Measurements from ENCODE around the gene KPNB1.
A peak's percentile ranks its signal among the peaks of the same experiment; 100 is the strongest.

KPNB1 gene

GRCh38 chr17:47649153-47649971, at the start of gene KPNB1:
TSS of gene KPNB1 (plus strand) at chr17:47649919. CDS start at chr17:47650245, 326 bp downstream.
- H3K4me3 Mint-ChIP-seq: peak within 1 kb of the TSS; percentile 93 to 97 (median 93)
- no peak for TF ChIP-seq CTCF (IDR thresholded peaks at IDR 0.05; ENCODE audit: unreplicated experiment in 3 of 3)
- no peaks in the 10 kb centered on the region for H3K9me3 Mint-ChIP-seq
- peaks cover 3% of the 10 kb centered on the region for H3K27me3 Mint-ChIP-seq (ENCODE audit: low read depth)
- peaks cover 23% of the 10 kb centered on the region for H3K4me1 Mint-ChIP-seq
- peaks cover 27% of the 10 kb centered on the region for H3K36me3 Mint-ChIP-seq (ENCODE audit: low read depth)
- H3K27ac Mint-ChIP-seq: peak within 1 kb of the TSS; percentile 76 to 96 (median 95)

GRCh38 chr17:47603830-47604597, 45.7 kb upstream of the KPNB1 start:
- no peaks in the 10 kb centered on the region for H3K9me3 Mint-ChIP-seq
- no peak overlapping the region for H3K4me3 Mint-ChIP-seq
- TF ChIP-seq CTCF (IDR thresholded peaks at IDR 0.05; ENCODE audit: unreplicated experiment in 3 of 3): no peak
- H3K4me1 Mint-ChIP-seq: peaks cover 19% of the 10 kb centered on the region
- no peaks in the 10 kb centered on the region for H3K27me3 Mint-ChIP-seq (ENCODE audit: low read depth)
- H3K27ac Mint-ChIP-seq: peak overlapping the region; percentile 75 to 92 (median 85)
- H3K36me3 Mint-ChIP-seq (ENCODE audit: low read depth): peaks cover 63% of the 10 kb centered on the region

DNA sequence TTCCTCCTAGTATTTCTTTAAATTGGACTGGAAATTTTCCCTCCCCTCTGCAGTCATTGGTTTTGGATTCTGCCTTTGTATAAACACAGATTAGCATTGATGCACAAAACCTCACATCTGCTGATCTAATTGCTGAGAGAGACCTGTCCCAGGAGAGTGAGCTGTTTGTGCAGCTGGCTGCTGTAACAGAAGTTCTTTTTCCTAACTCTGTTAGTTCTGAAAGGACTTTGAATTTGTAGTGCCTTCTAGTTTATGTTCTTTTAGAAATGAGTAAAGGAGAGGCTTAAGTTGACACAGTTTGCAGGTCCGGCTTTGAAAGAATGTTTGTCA, 45.2 kb upstream of the KPNB1 start:
- Mint-ChIP-seq H3K9me3 (no peaks in the 10 kb centered on the region), H3K4me3 (no peak overlapping the region), H3K36me3 (ENCODE audit: low read depth) (peaks cover 63% of the 10 kb centered on the region), H3K4me1 (peaks cover 19% of the 10 kb centered on the region), H3K27ac (peak overlapping the region; percentile 75 to 92 (median 85)), H3K27me3 (ENCODE audit: low read depth) (no peaks in the 10 kb centered on the region)
- no peak for TF ChIP-seq CTCF (IDR thresholded peaks at IDR 0.05; ENCODE audit: unreplicated experiment in 3 of 3)

GRCh38 chr17:47605011-47605410, 44.7 kb upstream of the KPNB1 start:
- H3K36me3 Mint-ChIP-seq (ENCODE audit: low read depth): peaks cover 66% of the 10 kb centered on the region
- no peak overlapping the region for H3K4me3 Mint-ChIP-seq
- H3K27me3 Mint-ChIP-seq (ENCODE audit: low read depth): no peaks in the 10 kb centered on the region
- no peaks in the 10 kb centered on the region for H3K9me3 Mint-ChIP-seq
- TF ChIP-seq CTCF (IDR thresholded peaks at IDR 0.05; ENCODE audit: unreplicated experiment in 3 of 3): no peak
- peak overlapping the region; percentile 78 to 92 (median 85) for H3K27ac Mint-ChIP-seq
- H3K4me1 Mint-ChIP-seq: peaks cover 19% of the 10 kb centered on the region

GRCh38 chr17:47607481-47607880, 42.2 kb upstream of the KPNB1 start:
- Mint-ChIP-seq H3K4me1 (peaks cover 19% of the 10 kb centered on the region), H3K36me3 (ENCODE audit: low read depth) (peaks cover 58% of the 10 kb centered on the region), H3K4me3 (no peak overlapping the region), H3K27me3 (ENCODE audit: low read depth) (no peaks in the 10 kb centered on the region), H3K27ac (peak overlapping the region; percentile 7 to 90 (median 17)), H3K9me3 (no peaks in the 10 kb centered on the region)
- no peak for TF ChIP-seq CTCF (IDR thresholded peaks at IDR 0.05; ENCODE audit: unreplicated experiment in 3 of 3)
